ENCODE data around the gene ZC3H6.
"Not testable (repeated sequence)": the region's sequence is repeated elsewhere in the genome, so short reads cannot be mapped to it uniquely, and the experiment has no call there.

- not testable (repeated sequence) for TF ChIP-seq EZH2phosphoT487 (IDR thresholded peaks at IDR 0.05; ENCODE audit: insufficient read depth, low read depth); EZH2 (IDR thresholded peaks at IDR 0.05; ENCODE audit: insufficient read depth, poor library complexity, severe bottlenecking)
Measured at GRCh38 chr2:112354335-112354734, 78.9 kb downstream of the ZC3H6 start.

All from GM23248 (cell line).